HPDE6-E6E7 (cell line): ENCODE measurements around the gene SIGLEC11.
"Not testable (repeated sequence)": the region's sequence is repeated elsewhere in the genome, so short reads cannot be mapped to it uniquely, and the experiment has no call there.

Experiments used
- DNase-seq: peaks from one replicate; pipeline ENCODE4 v3.0.0; 2011; ENCODE audit warnings: missing footprints; ENCODE audit errors: extremely low spot score

The SIGLEC11 gene

GRCh38 chr19:49926515-49926914 lies 34.5 kb downstream of the SIGLEC11 start:
- DNase-seq: no peak

DNA sequence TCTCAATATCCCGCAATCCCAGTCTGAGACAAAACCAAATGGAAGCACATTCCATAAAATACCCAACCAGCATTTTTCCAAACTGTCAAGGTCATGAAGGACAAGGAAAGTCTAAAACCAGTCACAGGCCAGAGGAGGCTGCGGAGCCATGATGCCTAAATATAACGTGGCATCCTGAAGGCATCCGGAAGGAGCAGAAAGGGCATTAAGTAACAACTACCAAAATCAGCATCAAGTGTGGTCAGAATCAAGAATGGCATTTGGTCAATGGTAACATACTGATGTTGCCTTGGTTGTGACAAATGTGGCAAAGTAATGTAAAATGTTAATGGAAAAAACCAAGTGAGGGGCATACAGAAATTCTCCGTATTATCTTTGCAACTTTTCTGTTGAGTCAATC lies 35.5 kb downstream of the SIGLEC11 start:
- no peak for DNase-seq

DNA sequence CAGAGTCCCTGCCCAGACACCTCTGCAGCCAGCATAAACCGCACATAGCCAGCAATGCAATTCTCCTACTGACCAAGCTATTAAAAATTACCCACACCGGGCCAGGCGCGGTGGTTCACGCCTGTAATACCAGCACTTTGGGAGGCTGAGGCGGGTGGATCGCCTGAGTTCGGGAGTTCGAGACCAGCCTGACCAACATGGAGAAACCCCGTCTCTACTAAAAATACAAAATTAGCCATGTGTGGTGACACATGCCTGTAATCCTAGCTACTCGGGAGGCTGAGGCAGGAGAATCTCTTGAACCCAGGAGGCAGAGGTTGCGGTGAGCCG lies 36.1 kb downstream of the SIGLEC11 start:
- DNase-seq: not testable (repeated sequence)

GRCh38 chr19:49924004-49924880 lies 36.7 kb downstream of the SIGLEC11 start:
- DNase-seq: no peak

- no peak for DNase-seq
Observed at GRCh38 chr19:49923055-49924003, 37.6 kb downstream of the SIGLEC11 start.

- no peak for DNase-seq
Observed at GRCh38 chr19:49921871-49922795, 38.8 kb downstream of the SIGLEC11 start.

DNA sequence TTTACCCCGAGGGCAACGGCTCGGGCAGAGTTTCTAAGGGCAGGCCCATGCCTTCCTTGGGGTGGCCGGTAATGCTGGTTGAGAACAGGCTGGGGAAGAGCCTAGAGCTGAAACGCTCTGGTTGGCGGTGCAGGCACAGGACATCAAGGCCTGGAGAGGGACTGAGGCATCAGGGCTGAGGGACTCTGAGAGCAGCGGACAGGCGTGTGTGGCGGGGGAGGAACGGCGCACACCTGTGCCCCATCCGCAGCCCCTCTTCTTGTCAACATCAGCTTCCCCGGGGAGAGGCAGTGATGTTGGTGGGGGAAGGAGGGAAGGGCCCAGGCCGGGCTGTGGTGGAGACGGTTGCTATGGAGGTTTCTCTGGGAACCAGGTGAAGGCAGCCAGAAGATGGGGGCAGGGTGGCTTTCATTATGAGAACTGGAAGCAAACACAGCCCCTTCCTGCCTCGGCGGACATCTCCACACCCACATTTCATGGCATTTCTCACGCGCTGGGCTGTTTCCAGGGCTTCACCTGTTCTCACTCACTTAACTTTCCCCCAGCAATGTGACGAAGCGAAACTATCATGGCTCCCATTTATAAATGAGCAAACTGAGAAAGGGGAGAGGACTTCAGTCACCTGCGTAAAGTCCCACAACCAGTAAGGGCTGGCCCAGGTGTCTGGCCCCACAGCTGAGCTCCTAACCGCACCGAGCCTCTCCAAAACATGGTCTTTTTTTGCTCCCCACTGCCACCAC lies 40.2 kb downstream of the SIGLEC11 start:
- DNase-seq: no peak

- DNase-seq: no peak
Observed at GRCh38 chr19:49918089-49918488, 42.9 kb downstream of the SIGLEC11 start.

DNA sequence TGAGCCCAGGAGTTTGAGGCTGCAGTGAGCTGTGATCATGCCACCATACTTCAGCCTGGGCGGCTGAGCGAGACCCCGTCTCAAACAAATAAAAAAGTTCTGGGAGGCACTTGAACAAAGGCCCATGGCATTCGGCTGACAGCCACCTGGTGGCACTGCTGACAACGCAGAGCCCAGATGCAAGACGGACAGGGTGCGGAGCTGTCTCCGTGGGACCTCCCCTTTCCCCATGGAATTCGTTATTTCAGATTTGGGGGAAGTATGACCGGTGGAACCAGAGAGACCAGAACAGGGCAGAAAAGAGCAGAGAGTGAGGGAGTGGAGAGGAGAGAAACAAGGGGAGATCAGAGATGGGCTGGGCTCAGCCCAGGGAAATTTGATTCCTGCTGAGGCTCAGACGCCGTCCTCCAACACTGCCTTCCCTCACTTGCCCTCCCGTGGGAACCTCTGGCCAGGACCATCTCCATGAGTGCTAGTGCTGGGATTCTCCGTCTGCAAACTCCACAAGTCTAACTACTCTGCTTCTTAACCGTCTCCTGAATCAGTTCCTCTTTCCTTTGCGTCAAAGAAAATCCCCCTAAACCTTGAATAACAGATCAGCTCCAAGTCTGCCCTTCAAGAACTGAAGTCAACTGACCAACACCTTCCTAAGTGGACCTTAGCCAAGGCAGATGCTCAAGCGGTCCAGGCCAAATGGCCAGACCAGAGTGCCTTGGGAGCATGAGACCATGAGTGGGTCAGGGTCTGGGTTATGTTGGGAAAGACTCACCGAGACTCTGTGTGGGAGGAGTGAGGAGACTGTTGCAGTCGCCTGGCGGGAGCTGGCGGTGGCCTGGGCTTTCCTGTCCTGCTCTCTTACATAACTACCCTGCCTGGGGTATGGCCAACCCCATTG lies 43.9 kb downstream of the SIGLEC11 start:
- DNase-seq: no peak

- no peak for DNase-seq
Observed at GRCh38 chr19:49915271-49915670, 45.7 kb downstream of the SIGLEC11 start.

- no peak for DNase-seq
Observed at GRCh38 chr19:49913720-49914119, 47.3 kb downstream of the SIGLEC11 start.

GRCh38 chr19:49912965-49913685 lies 47.8 kb downstream of the SIGLEC11 start:
- DNase-seq: no peak

- DNase-seq: no peak
Observed at GRCh38 chr19:49911381-49912145, 49.4 kb downstream of the SIGLEC11 start.

GRCh38 chr19:49910179-49910578 lies 50.8 kb downstream of the SIGLEC11 start:
- no peak for DNase-seq

GRCh38 chr19:49908480-49909420 lies 52.2 kb downstream of the SIGLEC11 start:
- DNase-seq: no peak

DNA sequence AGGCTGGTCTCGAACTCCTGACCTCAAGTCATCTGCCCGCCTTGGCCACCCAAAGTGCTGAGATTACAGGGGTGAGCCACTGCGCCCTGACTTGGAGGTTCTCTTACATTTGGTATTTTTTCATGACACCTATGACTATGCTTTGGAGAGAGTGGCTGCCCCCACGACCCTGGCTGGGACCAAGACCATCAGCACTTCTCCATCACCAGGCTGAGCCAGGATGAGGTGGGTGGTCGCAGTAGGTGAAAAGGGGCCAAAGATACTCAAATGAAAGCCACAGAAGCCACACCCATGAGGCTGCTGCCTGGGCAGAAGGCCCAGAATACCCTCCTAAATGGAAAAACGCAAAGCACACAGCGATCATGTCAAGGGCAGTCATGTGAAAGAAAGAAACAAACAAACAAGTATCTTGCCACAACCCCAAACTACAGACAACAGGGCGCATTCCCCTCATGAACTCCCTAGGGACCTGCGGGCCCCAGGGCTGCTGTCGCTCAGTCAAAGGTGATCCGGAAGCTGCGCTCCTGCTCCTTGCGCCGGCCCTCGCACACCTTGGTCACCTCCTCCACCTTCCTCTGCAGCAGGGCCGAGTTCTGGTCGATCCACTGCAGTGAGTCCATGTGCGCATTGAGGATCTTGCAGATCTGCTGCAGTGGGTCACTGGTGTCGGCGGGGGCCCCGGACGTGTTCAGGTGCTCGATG lies 53.1 kb downstream of the SIGLEC11 start:
- no peak for DNase-seq
